Measurements from ENCODE around the gene AKNAD1.
"Not testable (repeated sequence)": the region's sequence is repeated elsewhere in the genome, so short reads cannot be mapped to it uniquely, and the experiment has no call there.

Gene AKNAD1, protein sequence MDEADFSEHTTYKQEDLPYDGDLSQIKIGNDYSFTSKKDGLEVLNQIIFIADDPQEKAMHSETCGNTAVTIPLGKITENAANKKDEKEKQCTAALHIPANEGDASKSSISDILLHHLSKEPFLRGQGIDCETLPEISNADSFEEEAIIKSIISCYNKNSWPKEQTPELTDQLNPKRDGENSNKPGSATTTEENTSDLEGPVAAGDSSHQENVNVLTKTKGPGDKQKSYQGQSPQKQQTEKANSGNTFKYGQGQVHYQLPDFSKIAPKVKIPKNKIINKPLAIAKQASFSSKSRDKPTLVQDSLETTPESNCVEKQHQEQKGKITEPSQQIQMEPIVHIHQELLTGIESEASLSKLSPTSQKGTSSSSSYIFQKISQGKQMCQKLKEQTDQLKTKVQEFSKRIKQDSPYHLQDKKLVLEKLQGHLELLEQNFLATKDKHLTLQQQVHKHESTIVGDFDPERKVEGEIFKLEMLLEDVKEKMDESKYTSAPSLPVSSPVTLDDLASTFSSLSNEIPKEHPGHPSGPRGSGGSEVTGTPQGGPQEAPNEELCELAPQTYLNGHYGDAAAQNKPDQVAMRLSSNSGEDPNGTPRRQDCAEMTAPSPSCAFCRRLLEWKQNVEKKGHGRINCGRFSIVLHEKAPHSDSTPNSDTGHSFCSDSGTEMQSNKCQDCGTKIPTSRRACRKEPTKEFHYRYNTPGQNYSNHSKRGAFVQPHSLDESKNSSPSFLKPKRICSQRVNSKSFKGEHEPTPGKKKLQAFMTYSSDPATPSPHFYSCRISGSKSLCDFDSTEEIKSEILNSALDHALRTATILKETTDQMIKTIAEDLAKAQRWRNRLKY

DNA sequence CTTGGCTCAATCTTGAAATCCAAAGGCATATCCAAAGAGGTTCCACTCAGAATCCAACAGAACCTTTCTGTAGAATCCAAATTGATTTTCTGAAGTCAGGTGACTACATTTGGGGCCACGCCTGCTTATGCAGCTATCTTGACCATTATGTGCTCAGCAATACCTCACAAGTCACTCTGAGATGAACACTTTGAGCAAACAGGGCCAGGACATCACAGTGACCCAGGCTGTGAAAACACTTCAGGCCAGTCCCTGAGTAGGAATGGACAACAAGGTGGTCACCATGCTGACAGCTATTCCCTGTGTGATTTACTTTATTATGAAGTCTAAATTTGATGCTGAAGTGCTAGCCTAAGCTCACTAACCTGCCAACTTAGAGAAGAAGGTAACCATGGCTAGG lies at the start of gene AKNAD1:
TSS of gene AKNAD1 (minus strand) at position 101 of the 400 bp plus-strand sequence. CDS start 4,430 bp downstream, outside the sequence.
- no peak for DNase-seq

DNA sequence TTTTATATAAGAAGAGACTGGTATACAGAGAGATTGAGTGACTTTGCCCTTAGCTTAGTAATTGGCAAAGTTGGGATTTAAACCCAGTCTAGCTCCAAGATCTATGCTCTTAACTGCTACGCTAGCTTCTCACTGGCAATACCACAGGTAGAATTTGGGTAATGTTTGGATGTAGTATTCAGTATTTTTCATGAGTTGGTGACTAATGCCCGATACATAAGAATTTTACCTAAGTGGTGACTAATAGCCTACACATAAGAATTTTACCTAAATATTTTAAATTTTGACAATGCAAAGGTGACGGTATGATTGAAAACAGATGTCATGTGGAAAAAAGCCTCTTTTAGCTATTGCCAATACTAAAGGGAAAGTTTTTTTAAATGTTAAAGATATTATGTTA lies 44.2 kb upstream of the AKNAD1 start:
- DNase-seq: no peak

DNA sequence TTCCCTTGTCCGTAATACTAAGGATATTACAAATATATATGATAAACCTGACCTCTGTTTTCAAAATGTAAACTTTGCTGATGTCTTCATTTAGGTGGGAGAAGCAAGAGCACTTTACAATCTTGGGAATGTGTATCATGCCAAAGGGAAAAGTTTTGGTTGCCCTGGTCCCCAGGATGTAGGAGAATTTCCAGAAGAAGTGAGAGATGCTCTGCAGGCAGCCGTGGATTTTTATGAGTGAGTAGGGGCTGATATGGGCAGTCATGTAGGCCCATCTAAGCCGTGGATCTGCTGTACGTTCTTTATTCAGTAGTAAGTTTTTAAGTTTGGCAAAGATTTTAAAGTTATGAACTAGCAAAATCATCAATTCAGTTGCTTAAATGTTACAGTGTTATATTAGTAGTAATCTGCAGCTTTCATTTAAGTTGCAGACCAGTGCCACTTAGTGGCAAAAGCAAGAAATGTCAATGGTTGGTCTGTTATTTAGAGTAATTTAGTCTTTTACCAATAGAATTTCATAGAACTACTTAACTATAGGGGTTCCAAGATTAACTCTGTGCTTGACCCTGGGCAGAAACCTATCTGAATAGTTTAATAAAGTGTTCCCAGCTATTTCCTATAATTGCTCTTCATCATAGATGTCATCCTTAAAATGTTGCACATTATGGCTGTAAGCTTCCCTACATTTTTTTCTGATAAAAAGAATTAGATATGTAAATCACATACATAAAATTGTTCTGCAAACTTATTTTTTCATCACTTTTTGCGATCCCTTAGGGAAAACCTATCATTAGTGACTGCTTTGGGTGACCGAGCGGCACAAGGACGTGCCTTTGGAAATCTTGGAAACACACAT lies 41.2 kb upstream of the AKNAD1 start:
- peak; percentile 70 for DNase-seq

DNA sequence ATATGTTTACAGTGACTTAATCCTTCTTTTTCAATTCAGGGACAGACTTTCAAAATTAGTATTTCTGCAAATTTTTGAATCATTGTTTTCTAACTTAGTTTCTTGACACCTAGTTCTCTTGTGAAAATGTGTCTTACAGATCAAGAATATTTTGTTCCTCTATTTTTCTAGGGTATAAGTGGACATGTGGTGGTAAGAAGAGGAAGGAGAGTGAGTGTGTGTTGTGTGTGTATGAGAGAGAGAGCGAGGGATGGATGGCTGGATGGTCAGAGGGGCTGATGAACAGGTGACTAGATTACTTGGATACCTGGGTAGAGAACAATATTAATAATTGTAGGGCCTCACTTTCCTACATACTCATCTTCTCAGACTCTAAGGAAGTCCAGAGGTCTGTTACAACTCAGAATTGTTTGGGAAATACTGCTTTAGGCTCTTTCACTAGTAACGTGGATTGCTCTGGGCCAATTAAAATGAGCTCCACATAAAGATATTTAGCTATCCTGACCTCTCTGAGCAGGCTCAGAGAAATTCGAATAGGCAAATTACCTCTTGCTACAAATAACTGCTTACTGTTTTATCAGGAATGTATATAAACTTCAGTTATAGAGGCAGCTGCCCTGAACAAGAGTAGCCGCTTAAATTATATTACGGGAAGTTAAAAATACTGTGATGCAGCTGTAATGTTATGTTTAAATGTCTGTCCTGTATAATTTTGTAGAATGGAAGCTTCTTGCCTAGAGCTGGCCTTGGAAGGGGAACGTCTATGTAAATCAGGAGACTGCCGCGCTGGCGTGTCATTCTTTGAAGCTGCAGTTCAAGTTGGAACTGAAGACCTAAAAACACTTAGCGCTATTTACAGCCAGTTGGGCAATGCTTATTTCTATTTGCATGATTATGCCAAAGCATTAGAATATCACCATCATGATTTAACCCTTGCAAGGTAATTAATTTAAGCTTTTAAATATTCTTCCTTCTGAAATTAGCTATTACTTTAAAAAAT lies 39.6 kb upstream of the AKNAD1 start:
- DNase-seq: no peak

DNA sequence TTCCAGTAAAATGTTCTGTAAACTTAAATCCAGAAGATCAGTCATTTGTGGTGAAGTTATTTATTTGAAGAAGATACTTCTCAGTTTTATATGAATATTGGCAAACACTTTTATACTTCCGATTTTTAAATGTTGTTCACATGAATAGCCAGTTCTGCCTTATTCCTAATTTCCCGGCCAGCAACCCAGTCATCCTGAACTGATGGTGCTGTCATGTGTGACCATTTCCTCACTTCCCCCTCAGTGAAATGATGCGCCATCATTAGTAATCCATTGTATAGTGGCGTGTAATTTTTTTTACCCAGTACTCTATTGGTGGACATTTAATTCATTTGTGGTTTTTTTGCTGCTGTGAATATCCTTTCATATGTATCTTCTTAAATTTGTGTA lies 36.2 kb upstream of the AKNAD1 start:
- DNase-seq: no peak

DNA sequence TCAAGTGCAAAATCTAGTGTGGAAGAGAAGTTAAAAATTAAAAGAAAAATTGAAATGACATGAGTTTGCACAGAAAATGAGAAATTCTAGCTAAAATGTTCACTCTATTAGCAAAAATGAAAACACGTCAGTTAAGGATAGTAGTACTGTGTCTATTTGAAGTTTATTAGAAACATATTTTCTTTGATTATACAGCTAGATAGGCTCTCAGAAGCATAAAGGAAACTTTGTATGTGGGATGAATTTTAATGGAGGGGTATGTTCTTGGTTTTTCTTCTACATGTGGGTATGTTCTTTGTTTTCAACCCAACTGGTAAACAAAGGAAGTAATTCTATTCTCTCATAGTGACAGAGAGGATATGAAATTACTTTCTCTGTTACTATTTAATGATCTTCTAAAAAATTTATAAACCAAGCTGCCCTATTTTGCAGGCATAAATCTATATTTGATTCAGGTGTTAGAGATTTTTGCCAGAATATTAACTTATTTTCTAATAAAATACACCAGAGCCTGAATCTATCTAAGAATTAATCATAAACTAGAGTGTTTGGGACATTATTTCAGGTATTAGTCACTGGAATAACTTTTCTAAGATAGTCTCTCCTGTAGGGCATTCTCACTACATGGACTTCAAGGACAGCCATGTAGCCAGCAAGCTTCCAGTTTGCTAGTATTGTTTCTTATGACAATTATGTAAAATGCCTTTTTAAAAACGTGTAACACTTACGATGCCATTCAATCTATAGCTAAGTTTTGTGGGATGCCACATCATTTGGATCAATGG lies 35.7 kb upstream of the AKNAD1 start:
- no peak for DNase-seq

DNA sequence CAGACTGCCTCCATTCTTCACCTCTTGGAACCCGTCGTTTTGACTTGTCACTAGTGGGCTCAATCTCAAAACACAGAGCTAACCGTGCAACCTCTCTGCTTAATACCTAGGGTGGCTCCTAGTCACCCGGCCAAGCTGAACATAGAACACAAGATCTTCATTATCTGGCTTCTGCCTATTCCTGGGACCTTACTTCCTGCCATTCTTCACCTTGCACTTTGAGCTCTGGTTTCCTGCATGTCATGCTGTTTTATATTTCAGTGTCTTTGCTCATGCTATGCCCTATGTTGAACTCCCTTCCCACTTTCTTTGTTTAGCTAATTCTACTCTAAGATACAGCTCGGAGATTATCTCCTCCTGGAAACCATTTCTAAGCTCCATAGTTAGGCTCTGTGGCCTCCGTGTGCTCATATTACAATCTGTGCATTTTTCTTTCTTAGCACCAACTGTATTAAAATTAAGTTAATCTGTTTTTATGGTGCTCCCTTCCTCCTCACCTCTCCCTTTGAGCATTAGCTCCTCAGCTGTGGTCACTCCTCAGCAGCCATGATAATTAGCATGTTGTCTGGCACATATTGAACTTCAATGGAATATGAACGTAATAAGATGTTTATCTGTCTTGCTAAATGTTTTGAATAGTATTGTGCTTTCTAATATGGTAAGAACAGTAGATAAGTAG lies 33.0 kb upstream of the AKNAD1 start:
- no peak for DNase-seq

DNA sequence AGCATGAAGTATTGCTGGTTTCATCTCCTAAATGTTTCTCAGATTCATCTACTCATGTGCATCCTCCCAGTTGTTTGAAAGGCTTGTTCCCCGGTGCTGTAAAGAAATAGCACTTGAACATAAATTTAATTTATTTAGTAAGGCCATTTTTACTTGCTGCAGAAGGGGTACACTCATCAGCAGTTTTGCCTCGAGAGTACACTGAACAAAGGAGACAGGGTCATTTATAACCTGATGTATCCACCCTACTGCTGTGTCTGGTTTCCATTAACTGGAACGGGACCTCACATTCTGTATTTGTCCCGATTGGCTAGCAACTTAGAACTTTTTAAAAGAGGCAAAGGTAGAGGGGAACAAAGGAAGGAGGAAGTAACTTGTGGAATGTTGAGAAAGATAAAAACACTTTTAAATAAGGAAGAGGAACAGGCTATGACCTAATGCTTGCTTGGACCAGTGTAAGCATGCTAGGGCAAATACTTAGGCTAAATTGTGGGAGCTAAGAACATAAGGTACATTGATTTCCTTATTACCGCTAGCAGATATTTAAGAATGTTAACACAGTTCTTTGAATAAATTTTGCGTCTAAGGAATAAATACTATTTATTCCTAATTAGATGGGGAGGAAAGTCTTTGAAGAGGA lies 32.2 kb upstream of the AKNAD1 start:
- not testable (repeated sequence) for DNase-seq

DNA sequence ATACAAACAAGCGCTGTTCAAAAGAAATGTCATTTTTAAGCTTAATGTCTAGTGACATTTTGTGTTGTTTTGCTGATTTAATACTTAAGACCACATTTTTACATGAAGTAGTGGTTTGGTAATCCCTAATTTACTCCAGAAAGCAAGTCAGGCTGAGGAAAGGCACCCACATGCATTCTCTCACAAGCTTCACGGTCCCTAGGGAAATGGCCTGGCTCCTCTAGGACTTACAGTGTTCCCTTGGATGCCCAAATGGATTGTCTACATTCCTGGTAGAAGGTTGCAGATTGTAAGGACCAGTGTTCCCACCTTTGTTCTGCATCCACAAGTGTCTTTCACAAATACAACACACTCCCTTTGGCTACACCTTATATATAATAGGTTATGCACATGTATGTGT lies 29.4 kb upstream of the AKNAD1 start:
- DNase-seq: no peak

DNA sequence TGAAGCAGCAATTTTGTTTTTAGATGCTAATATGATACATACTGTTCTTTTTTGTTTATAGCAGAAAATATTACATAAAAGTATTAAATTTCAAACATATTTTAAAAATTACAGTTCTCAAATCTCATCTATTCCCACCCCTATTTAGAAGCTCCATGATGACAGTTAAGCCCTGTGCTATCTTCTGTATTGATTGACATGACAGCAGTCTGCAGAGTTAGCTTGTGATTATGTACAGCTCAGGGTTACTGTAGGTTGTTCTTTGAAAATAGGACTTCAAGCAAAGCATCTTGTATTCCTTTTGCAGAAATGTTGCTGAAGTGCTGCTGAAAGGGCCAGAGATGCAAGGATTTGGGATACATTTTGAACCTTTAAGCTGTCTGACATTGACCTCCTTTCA lies 28.1 kb upstream of the AKNAD1 start:
- DNase-seq: no peak

DNA sequence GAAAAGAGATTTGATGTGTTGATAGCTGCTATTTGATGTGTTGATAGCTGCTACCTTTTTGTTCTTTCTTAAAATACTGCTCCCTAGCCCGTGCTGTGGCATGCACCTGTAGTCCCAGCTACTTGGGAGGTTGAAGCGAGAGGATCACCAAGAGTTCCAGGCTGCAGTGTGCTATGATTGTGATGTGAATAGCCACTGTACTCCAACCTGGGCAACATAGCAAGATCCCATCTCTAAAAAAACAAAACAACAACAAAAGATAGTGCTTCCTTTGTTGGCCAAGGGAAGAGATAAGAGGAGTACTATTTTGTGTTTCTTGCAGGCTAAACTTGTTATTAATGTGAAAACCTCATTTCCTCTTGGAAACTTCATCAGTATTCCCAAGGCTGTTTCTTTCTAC lies 25.9 kb upstream of the AKNAD1 start:
- no peak for DNase-seq

DNA sequence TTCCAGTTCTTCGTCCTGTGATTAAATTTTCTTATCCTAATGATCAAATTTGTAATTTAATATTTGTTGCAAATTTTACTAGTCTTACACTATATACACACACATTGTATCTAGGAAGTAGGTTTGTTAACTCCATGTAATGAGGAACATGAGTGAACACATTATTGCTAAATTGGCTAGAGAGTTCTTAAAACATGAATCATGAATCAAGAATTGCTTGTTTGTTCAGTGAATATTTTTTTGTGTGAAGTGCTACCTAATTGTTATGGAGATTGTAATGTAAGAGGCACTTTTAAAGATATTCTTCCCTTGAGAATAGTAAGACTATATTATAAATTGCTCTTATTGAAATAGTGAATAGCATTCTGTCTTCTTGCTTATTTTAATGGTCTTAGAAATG lies 24.5 kb upstream of the AKNAD1 start:
- no peak for DNase-seq

DNA sequence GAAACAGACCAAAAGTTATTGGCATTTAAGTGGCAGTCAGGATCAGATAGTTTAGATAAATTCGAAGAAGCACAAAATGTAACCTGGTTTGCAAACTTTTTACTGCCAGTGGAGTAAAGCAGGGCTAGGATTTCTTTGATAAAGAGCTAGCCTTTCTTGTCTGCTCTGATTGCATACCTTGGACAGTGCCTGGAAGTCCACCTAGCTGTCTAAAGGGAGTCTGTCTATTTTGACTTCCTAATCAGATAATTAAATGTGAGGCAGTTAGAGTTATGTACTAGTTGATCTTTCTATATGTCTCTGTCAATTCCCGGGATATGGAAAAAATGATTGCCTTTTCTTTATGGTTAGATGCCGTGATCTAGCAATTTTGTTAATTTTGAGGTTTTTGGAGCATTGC lies 24.0 kb upstream of the AKNAD1 start:
- DNase-seq: no peak

DNA sequence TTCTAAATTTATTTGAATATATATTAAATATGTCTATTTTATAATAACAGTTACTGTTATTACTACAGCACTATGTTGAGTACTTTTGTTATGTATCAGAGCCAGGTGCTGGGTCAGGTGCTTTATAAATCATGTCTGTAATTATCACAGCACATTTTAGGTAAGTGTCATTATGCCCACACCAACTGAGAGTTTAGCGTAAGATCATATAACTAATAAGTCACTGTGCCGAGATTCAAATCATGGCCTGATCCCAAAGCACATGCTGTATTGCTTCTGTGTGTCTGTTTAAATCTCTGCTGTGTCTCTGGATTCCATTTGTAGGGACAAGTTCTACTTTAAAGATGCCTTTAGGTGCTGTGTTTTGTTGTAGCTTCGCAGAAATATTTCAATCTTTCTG lies 21.8 kb upstream of the AKNAD1 start:
- DNase-seq: no peak

DNA sequence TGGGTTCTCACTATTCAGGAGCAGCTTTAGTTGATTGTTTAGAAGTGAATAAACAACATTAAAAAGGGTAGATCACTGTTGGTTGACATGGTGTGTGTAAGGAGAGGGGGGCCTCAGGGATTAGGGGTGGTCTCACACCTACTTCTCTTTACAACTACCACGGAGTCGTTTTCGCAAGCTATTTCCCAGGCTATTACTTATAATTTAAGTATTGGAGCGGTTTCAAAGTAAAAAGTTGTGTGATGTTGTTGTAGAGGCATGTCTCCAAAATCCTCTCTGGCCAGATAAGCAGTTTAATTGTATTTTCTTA lies 21.2 kb upstream of the AKNAD1 start:
- DNase-seq: no peak

DNA sequence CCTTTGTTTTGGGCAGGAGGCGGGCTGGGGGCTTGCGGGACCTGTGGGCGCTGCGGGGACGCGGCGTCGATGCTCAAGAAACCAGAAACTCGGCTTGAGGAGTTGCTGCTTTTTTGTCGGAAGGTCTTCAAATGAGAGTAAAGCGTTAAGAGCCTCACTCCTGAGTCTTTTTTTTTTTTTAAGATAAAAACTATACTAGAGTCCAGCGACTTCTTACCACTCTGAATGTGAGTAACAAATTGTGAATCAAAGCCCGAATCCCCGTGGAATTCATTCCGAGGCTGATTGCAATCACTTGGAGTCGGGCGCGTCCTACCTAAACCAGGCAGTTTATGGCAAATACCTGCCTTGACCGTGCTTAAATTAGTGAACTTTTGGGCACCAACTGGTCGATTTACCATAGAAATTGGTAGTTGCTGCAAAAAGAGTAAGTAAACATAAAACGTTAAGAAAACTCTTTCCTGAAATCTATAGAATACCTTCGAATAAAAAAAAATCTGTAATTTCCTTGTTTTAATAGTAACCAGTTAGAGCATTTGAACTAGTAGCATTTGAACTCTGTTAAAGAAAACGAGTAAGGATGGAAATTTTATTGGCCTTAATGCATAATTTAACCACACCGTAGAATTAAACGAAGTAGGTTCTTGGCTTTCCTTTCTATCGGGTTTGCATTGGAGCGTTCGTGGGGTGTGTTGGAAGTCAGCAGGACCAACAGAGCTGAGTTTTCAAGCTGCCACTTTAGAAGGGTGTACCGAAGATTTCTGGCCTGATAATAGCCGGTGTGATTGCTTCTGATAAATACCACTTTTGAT lies 20.7 kb upstream of the AKNAD1 start:
- no peak for DNase-seq

DNA sequence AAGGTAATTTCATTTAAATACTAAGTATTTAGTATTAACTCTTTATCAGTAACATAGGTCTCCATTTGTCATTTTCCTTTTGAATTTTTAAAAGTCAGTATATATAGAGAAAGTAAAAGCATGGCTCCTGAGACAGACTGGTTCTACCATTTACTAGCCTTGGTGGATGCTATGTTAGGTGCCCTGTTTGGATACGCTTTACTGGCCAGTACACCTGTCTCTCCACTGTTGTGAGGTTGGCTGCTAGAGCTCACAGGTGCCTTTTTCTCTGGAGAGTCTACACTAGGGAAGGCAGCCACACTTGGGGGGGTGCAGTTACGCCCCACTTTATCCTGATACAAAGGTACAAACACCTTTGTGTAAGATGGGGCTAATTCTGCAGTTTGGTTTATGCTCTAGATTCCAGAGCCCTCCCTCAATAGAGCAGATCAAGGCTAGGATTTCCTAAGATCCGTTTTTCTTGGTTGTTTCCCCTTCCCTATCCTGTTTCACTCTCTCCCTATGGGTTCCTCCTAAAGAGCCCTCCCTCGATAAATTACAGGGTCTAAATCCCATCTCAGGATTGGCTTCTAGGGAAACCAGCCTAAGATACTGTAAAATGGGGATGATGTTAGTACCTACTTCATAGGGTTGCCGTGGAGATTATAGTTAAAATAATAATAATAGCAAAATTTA lies 14.3 kb upstream of the AKNAD1 start:
- no peak for DNase-seq

DNA sequence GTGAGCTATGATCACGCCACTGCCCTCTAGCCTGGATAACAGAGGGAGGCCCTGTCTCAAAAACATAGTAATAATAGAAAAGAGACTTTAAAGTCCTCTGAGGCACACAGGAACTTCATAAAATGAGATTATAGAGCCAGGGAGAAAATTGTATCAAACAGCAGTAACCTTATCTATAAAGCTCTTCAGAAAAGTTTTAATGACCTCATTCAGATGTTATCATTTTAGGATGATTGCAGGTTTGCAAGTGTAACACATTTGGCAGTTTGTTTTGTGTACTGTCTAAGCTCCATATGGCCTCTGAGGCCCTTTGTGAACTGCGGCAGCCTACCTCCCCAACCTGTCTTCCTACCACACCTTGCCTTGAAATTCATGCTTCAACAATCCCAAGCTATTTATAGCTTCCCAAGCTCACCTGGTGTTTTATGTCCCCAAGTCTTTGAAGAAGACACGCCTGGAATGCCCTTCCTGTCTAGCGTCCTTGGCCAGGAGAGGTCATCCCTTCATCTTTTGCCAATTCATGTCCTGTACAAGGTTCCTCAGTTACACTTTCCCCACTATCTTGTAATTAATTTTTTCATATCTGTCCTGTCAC lies 8.5 kb upstream of the AKNAD1 start:
- DNase-seq: no peak

Data from CD4-positive, alpha-beta T cell treated with Interleukin-21 for 1 hour (primary cell).